Stimulated activated CD4-positive, alpha-beta T cell treated with anti-CD3 and anti-CD28 coated beads, Interleukin-12 subunit alpha, Interleukin-12 subunit beta, amount 100 ng/mL, for 4 hours (primary cell): Measurements from ENCODE around the gene EIF4E1B.

ENCODE experiments used
- DNase-seq: peaks from one replicate; pipeline ENCODE4 v3.0.0-alpha.2; 2020

EIF4E1B gene

DNA sequence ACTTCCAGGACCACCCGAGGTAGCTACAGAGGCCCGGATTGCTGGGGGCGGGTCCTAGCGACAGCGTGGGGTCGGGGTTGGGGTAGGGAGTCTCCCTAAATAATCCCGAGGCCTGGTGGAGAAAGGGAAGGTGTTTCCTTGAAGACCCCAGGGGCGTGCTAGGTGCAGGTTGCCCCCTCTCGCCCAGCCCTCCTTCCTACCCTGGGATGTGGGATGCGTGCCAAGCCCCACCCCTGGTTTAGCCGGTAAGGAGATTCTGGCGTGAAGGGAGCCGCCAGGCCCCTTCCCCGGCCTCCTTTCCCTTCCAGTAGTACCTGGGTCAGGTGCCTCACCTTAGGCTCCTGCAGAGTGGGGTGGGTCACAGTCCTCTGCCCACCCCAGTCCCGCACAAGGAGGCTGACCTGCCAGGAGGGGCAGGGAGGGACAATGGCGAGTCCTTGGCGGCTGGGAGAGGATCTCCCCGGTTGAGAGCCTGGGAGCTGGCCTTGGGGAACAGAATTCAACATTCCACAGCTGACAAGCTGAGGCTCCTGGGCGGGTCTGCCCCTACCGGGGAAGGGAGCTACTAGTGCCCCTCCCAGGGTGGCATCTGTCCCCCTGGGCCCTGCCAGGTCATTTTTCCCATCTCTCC is 17.5 kb downstream of the EIF4E1B start:
- DNase-seq = no peak

- DNase-seq = no peak
These were observed 18.2 kb downstream of the EIF4E1B start for GRCh38 chr5:176648474-176649194.

DNA sequence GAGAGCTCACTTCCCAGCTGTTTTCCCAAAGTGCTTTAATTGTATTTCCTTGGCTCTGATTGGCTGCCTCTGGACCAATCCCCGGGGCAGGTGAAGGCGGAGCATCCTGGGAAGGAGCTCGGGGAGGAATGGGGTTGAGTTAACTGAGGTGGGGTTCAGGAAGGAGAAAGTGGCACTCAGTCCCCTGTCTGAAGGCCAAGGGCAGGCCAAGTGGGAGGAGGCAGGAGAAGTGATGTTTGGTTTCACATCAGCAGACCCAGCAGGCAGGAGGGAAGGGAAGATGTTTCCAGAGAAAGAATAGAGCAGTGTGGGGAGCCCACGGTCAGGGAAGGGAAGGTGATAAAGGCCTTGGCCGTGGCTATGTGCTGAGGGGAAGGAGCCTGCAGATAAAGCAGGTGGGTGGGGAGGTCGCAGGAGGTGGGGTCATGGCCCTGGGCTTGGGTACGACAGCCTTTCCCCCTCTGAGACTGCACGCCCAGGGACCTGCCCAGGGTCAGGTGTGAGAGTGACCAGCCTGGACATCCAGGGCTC is 19.9 kb downstream of the EIF4E1B start:
- DNase-seq = no peak

GRCh38 chr5:176651472-176651980 is 21.1 kb downstream of the EIF4E1B start:
- DNase-seq = no peak

- DNase-seq = no peak
These were observed 21.7 kb downstream of the EIF4E1B start for GRCh38 chr5:176652136-176652535.

DNA sequence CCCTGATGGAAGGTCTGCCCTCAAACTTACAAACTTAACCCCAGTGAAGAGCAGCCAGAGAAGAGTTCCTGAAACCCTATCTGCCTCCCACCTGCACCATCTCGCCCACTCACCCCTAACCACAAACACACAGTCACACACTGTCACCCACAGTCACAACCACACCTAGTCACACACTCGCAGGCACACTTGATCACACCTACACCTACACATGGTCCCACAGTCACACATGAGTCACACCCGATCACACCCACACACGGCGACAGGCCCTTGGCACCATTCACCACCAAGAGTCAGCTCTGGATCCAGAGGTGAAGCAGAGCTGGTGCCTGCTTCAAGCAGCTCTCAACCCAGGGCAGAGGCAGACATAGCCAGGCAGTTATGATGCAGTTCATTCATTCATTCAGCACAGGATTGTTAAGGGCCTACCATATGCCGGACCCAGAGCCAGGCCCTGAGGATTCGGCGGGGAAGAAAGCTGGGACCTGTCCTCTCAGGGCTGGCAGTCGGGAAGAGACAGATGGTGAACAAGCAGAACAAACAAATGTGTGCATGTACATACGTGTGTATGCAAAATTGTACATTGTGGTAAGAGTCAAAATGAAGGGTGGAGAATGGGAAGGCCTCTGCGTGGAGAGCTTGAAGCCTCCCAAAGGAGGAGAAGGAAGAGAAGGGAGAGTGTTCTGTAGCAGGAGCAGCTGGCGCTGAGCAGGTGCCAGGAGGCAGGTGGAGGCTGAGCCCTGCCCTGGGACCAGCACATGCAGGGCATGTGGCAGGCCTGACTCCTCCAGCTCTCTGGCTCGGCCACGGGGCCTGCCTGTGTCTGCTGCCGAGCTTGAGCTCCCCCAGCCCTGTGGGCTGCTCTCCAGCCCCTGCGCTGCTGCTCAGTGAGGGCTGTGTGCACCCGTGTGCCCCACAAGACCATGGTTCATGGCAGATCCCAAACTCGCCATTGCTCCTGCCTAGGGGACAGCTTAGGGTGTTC is 23.2 kb downstream of the EIF4E1B start:
- peak; percentile 78 for DNase-seq

DNA sequence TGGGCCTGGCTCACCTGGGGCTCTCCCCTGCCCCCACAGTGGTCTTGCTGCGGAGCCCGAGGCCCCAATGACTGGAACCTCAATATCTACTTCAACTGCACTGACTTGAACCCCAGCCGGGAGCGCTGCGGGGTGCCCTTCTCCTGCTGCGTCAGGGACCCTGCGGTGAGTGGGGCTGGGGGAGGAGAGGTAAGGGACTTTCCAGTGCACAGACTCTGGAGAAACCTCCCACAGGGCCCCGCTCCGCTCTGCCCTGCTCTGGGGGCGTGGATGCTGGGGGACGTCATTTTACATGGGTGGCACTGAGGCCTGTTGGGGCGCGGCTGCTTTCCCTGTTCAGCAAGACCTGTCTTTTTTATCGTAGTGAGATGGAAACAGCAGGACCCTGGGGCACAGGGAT is 24.4 kb downstream of the EIF4E1B start:
- no peak for DNase-seq

DNA sequence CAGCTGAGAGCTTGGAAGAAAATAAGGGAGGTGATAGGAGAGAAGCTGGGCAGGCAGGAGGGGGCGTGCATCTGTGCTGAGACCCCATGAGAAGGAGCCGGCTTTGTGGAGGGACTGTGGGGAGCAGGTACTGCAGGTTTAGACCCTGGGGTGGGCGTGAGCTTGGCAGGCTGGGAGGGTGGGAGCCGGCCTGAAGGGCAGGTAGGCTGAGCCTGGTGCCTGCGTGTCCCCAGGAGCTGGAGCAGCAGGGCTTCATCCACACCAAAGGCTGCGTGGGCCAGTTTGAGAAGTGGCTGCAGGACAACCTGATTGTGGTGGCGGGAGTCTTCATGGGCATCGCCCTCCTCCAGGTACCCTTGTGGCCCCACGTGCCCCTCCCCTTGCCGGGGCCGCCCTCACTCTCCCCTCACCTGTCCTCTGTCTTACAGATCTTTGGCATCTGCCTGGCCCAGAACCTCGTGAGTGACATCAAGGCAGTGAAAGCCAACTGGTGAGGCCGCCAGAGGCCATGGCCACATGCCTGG is 26.1 kb downstream of the EIF4E1B start:
- DNase-seq = no peak

DNA sequence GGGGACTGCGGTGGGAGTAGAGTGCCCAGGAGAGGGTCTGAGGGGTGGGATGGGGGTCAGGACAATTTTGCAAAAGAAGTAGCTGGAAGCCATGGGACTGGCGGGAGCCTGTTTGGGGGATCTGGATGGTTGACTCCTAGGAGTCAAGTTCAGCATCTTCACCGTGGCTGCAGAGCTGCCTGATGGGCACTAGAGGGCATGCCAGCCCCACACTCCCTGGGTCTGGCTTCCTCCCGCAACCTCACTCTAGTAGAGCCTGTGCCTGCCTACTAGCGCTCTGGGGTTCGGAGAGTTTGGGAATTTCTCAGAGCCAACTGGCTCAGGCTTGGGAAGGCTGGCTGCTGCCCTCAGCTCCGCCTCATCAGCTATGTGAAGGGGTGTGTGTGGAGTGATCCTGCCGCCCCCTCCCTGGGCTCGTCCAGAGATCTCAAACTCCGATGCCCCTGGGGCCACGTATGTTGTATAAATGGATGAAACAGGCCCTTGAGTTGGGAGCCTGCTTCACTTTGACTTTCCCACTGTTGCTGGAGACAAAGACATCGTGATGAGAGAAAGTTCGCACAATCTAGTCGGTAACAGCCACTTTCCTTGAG is 27.6 kb downstream of the EIF4E1B start:
- peak; percentile 64 for DNase-seq

GRCh38 chr5:176658817-176659511 is 28.5 kb downstream of the EIF4E1B start:
- no peak for DNase-seq

DNA sequence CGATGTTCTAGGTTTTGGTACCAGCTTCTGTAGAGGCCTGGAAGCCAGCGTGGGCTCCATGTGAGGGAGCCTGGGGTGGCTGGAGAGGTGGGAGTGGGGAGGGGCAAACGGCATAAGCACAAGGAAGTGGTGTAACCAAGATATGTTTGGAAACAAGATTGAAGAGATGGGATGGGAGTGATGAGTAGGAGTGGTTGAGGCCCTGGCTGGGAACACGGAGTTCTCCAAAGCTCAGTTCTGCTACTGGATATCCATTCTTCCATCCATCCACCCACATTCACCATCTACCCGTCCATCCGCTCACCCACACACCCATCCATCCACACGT is 29.0 kb downstream of the EIF4E1B start:
- no peak for DNase-seq

DNA sequence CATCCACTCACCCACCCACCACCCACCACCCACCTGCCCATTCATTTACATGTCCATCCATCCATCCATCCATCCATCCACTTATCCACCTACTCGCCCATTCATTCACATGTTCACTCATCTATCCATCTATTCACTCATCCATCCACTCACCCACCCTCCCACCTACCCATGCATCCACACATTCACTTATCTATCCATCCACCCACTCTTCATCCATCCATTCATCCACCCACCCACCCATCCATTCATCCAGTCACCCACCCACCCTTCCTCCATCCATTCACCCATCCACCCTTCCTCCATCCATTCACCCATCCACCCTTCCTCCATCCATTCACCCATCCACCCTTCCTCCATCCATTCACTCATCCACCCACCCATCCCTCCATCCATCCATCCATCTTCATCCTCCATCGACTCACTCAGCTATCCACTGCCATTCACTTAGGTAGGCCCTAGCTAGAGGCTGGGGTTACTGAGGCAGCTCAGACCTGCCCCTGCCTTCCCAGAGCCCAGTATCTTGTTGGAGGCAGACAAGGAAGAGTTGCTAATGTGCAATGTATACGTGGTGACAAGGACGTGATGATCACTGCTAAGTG is 29.5 kb downstream of the EIF4E1B start:
- no peak for DNase-seq

GRCh38 chr5:176660530-176660859 is 30.0 kb downstream of the EIF4E1B start:
- DNase-seq = no peak

GRCh38 chr5:176660860-176661641 is 30.6 kb downstream of the EIF4E1B start:
- DNase-seq = peak; percentile 80

- DNase-seq = no peak
These were observed 31.2 kb downstream of the EIF4E1B start for GRCh38 chr5:176661676-176662075.

- no peak for DNase-seq
These were observed 32.2 kb downstream of the EIF4E1B start for GRCh38 chr5:176662371-176663333.

GRCh38 chr5:176663566-176663965 is 33.1 kb downstream of the EIF4E1B start:
- DNase-seq = no peak

- DNase-seq = no peak
These were observed 34.0 kb downstream of the EIF4E1B start for GRCh38 chr5:176664479-176664878.

DNA sequence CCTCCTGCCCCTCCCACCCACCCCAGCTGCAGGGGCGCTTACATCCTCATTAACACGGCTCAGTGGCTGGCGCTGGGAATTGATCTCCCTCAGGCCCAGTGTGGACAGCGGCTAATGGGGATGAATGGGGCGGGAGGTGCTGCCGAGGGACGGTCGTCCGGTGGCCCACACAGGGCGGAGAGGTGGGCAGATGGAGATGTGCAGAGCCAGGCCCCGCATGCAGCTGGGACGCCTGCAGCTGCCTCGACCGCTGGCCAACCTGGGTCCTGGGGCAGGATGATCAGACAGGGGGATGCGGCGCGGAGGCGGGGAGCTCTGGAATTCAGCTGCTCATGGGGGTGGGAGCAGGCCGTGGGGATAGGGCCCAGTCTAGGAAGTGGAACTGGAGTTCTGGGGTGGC is 34.4 kb downstream of the EIF4E1B start:
- no peak for DNase-seq

DNA sequence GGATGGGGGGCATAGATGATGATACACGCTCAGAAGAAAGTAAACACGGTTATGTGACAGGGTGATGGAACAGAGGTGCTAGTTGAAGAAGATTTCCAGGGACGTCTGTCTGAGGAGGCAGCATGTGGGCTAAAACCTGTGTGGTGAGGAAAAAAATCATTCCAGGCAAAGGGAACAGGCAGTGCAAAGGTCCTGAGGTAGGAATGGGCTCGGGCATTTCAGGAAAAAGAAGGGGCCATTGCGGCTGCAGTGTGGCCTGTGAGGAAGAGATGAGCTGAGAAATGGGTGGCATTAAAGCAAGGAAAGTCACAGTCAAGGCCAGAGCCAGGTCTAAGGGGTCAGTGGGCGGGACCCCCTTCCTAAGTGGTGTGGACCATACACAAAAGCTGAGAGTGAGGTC is 35.0 kb downstream of the EIF4E1B start:
- no peak for DNase-seq
